Measurements from ENCODE around the gene NT5DC3.

The NT5DC3 gene

DNA sequence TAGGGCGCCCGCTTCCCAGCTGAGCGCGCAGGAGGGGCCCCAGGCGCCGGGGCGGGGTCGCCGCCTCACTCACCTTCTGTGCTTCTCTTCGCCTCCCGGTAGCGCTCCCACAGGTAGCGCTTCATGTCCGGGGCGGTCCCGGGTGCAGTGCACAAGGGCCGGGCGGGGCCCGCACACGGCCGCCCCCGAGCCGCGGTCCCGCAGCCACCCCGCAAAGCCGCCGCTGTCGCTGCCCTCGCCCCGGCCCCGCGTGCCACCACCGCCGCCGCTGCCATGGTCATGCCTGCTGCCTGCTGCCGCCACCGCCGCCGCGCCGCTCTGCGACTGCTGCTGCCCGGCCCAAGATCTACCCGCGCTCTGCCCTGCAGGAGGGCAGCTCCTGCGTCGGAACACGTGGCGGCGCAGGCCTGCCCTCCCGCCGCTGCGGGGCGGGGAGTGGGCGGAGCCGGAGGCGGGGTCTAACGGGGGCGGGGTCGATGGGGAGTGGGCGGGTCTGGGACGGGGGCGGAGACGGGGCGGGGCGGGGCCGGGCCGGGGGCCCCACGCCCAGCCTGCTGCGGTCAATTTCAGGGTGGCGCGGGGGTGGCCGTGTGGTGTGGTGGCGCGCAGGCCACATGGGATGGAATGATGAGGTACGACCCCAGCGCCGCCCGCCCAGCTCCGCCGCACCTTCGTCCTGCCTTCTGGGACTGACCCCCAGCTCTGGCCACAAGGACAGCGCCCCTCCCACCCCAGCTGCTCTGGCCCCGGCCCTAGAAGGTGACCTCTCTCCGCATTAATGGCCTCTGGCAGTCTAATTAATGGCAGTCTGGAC lies at the start of gene NT5DC3:
Gene NT5DC3 (minus strand): TSS at position 359 of the 814 bp plus-strand sequence. CDS start 78 bp downstream, at position 281.
- H3K36me3 ChIP-seq (ENCODE audit: insufficient read depth, low read length): no peaks in the 10 kb centered on the region
- peaks cover 5% of the 10 kb centered on the region for H3K9me3 ChIP-seq (ENCODE audit: low read length)
- H2AFZ ChIP-seq (ENCODE audit: low read depth, low read length): peak within 1 kb of the TSS; percentile 100
- peaks cover 10% of the 10 kb centered on the region for H3K4me1 ChIP-seq (ENCODE audit: insufficient read depth, low read length)
- no peaks in the 10 kb centered on the region for H3K27me3 ChIP-seq (ENCODE audit: insufficient read depth, low read length)
- peak within 1 kb of the TSS; percentile 88 for H3K4me3 ChIP-seq (ENCODE audit: low read length)

DNA sequence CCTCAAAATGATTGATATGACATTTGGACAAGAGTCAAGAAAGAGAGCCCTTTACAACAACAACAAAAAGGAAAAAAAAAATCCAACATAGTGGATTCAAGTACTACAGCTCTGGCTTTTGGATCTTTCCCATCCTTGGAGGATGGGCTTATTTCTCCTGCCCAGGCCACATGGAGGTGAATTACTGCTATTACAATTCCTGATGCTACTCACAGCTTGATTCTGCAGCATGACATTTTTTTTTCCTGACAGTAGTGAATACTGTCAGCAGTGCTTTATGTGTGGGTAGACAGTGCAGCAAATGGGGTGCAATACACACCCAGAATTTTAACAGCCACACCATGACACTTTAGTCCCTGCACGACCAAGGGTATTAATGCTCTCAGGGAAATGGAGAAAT lies 46.7 kb upstream of the NT5DC3 start:
- no peaks in the 10 kb centered on the region for H3K9me3 ChIP-seq (ENCODE audit: low read length)
- H3K4me3 ChIP-seq (ENCODE audit: low read length): no peak overlapping the region
- no peak overlapping the region for H2AFZ ChIP-seq (ENCODE audit: low read depth, low read length)
- no peaks in the 10 kb centered on the region for H3K36me3 ChIP-seq (ENCODE audit: insufficient read depth, low read length)
- H3K4me1 ChIP-seq (ENCODE audit: insufficient read depth, low read length): no peaks in the 10 kb centered on the region
- H3K27me3 ChIP-seq (ENCODE audit: insufficient read depth, low read length): no peaks in the 10 kb centered on the region

GRCh38 chr12:103886195-103886797 lies 45.3 kb upstream of the NT5DC3 start:
- Histone ChIP-seq H3K36me3 (ENCODE audit: insufficient read depth, low read length) (no peaks in the 10 kb centered on the region), H3K9me3 (ENCODE audit: low read length) (no peaks in the 10 kb centered on the region), H3K27me3 (ENCODE audit: insufficient read depth, low read length) (no peaks in the 10 kb centered on the region), H3K4me3 (ENCODE audit: low read length) (no peak overlapping the region), H2AFZ (ENCODE audit: low read depth, low read length) (no peak overlapping the region), H3K4me1 (ENCODE audit: insufficient read depth, low read length) (peaks cover 4% of the 10 kb centered on the region)

DNA sequence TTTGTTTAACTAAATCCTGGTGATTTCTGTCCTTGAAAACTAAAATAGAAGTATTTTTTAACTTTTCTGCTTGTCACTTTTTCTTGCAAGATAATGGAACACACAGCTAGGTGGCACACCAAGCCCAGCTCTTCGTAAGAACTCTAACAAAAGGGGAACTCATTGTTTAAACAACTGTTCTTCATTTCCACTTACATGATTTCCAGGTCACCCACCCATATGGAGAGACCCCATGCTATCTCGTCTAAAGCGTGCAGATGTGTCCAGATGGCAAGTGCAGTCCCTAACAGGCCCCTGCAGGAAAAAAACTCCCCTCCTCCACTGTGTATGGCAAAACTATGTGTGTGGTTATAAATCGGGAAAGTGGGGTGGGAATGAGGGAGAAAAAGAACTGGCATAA lies 43.3 kb upstream of the NT5DC3 start:
- no peak overlapping the region for H3K4me3 ChIP-seq (ENCODE audit: low read length)
- peaks cover 15% of the 10 kb centered on the region for H3K4me1 ChIP-seq (ENCODE audit: insufficient read depth, low read length)
- H3K36me3 ChIP-seq (ENCODE audit: insufficient read depth, low read length): no peaks in the 10 kb centered on the region
- no peaks in the 10 kb centered on the region for H3K9me3 ChIP-seq (ENCODE audit: low read length)
- no peak overlapping the region for H2AFZ ChIP-seq (ENCODE audit: low read depth, low read length)
- no peaks in the 10 kb centered on the region for H3K27me3 ChIP-seq (ENCODE audit: insufficient read depth, low read length)

GRCh38 chr12:103883908-103884307 lies 42.9 kb upstream of the NT5DC3 start:
- Histone ChIP-seq H3K4me3 (ENCODE audit: low read length) (no peak overlapping the region), H3K27me3 (ENCODE audit: insufficient read depth, low read length) (no peaks in the 10 kb centered on the region), H3K4me1 (ENCODE audit: insufficient read depth, low read length) (peaks cover 15% of the 10 kb centered on the region), H3K36me3 (ENCODE audit: insufficient read depth, low read length) (no peaks in the 10 kb centered on the region), H3K9me3 (ENCODE audit: low read length) (no peaks in the 10 kb centered on the region), H2AFZ (ENCODE audit: low read depth, low read length) (no peak overlapping the region)

- Histone ChIP-seq H3K9me3 (ENCODE audit: low read length) (no peaks in the 10 kb centered on the region), H3K27me3 (ENCODE audit: insufficient read depth, low read length) (no peaks in the 10 kb centered on the region), H3K4me1 (ENCODE audit: insufficient read depth, low read length) (peaks cover 15% of the 10 kb centered on the region), H2AFZ (ENCODE audit: low read depth, low read length) (no peak overlapping the region), H3K4me3 (ENCODE audit: low read length) (no peak overlapping the region), H3K36me3 (ENCODE audit: insufficient read depth, low read length) (no peaks in the 10 kb centered on the region)
Measured at GRCh38 chr12:103882861-103883596, 42.0 kb upstream of the NT5DC3 start.

GRCh38 chr12:103881261-103881660 lies 40.2 kb upstream of the NT5DC3 start:
- H3K27me3 ChIP-seq (ENCODE audit: insufficient read depth, low read length): no peaks in the 10 kb centered on the region
- no peak overlapping the region for H2AFZ ChIP-seq (ENCODE audit: low read depth, low read length)
- H3K4me1 ChIP-seq (ENCODE audit: insufficient read depth, low read length): peaks cover 15% of the 10 kb centered on the region
- H3K4me3 ChIP-seq (ENCODE audit: low read length): no peak overlapping the region
- H3K36me3 ChIP-seq (ENCODE audit: insufficient read depth, low read length): no peaks in the 10 kb centered on the region
- H3K9me3 ChIP-seq (ENCODE audit: low read length): no peaks in the 10 kb centered on the region

DNA sequence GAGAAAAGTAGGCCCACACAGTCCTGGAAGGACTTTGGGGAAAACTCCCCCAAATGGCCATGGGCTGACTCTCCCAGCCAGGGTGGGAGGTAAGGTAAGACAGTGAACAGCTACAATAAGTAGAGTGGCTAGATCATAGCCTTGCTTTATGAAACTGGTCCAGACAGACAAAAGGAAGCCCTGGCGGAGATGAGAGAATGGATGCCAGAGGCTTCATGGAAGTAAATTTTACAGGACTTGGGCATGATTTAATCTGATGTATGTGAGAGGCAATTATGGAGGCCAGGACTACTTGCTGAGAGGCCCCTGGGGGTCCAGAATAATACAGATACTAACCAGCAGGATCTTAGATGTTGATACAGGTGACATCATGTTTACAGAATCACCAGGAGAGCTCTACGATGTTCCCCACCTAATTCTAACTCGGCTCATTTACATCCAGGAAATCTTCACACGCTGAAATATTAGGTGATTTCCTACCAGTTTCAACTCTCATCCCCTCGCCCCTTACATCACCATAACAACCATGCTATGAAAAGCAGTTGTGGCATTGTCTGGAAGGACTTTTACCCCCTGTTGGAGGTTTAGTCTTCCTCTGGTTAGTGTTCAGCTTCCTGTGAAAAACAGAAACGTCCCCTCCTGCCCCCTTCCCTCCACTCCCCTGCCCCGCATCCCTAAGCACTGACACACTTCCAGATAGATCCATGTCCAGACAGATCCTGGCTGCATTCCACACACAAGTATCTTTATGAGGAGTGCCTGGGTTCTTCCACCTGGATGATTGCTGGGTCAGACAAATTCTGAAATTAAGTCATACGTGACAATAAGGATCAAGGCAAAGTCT lies 39.5 kb upstream of the NT5DC3 start:
- no peak overlapping the region for H3K4me3 ChIP-seq (ENCODE audit: low read length)
- peaks cover 15% of the 10 kb centered on the region for H3K4me1 ChIP-seq (ENCODE audit: insufficient read depth, low read length)
- no peak overlapping the region for H2AFZ ChIP-seq (ENCODE audit: low read depth, low read length)
- no peaks in the 10 kb centered on the region for H3K9me3 ChIP-seq (ENCODE audit: low read length)
- no peaks in the 10 kb centered on the region for H3K27me3 ChIP-seq (ENCODE audit: insufficient read depth, low read length)
- H3K36me3 ChIP-seq (ENCODE audit: insufficient read depth, low read length): no peaks in the 10 kb centered on the region

DNA sequence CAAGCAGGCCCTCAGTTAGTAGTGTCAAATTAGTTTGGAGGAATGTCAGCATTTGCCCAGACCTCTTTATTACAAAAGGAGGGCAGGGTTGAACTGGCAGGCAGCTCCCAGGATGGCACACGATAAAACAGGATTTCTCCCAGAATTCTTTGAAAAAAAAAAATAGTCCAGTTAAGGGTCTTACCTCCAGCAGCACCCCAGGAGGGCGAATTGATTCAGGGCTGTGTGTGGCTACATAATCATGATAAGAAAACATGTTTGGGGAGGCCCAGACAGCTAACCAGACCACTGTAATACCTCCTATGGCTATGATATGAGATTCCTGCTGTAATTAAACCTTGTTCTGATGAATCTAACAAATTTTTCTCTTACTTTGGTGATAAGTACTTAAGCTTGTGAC lies 38.8 kb upstream of the NT5DC3 start:
- peaks cover 15% of the 10 kb centered on the region for H3K4me1 ChIP-seq (ENCODE audit: insufficient read depth, low read length)
- no peaks in the 10 kb centered on the region for H3K9me3 ChIP-seq (ENCODE audit: low read length)
- H3K36me3 ChIP-seq (ENCODE audit: insufficient read depth, low read length): no peaks in the 10 kb centered on the region
- H3K4me3 ChIP-seq (ENCODE audit: low read length): no peak overlapping the region
- no peak overlapping the region for H2AFZ ChIP-seq (ENCODE audit: low read depth, low read length)
- H3K27me3 ChIP-seq (ENCODE audit: insufficient read depth, low read length): no peaks in the 10 kb centered on the region

DNA sequence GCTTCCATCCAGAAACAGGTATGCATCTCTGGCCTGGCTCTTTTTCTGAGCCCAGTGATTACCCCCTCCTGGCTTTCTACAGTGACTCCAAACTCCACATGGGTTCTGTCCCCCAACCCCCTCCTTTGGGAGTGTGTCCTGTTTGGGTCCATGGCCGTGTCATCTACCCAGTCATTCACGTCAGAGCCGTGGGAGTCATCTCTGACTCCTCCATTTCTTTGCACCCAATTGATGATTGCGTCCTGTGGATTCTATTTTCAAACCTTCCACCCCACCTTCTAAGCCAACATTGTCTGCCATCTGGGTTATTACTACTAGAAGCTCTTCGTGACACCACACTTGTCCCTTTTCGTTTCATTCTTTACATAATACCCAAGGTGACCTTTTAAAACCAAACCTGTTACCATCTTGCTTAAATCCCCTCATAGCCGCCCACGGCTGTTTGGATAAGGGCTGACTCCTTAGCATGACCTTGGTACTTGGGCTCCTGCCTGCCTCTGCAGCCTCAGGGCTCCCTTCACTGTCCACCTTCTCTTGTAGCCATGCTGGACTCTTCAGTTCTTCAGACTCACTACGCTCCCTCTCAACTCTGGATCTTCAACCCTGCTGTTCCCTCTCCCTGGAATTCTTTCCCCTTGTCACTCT lies 38.1 kb upstream of the NT5DC3 start:
- H3K4me1 ChIP-seq (ENCODE audit: insufficient read depth, low read length): peaks cover 15% of the 10 kb centered on the region
- H3K27me3 ChIP-seq (ENCODE audit: insufficient read depth, low read length): no peaks in the 10 kb centered on the region
- no peak overlapping the region for H3K4me3 ChIP-seq (ENCODE audit: low read length)
- H3K9me3 ChIP-seq (ENCODE audit: low read length): no peaks in the 10 kb centered on the region
- no peak overlapping the region for H2AFZ ChIP-seq (ENCODE audit: low read depth, low read length)
- H3K36me3 ChIP-seq (ENCODE audit: insufficient read depth, low read length): no peaks in the 10 kb centered on the region

GRCh38 chr12:103877934-103878510 lies 37.0 kb upstream of the NT5DC3 start:
- Histone ChIP-seq H3K27me3 (ENCODE audit: insufficient read depth, low read length) (no peaks in the 10 kb centered on the region), H3K4me1 (ENCODE audit: insufficient read depth, low read length) (peaks cover 15% of the 10 kb centered on the region), H3K36me3 (ENCODE audit: insufficient read depth, low read length) (no peaks in the 10 kb centered on the region), H3K9me3 (ENCODE audit: low read length) (no peaks in the 10 kb centered on the region), H3K4me3 (ENCODE audit: low read length) (no peak overlapping the region), H2AFZ (ENCODE audit: low read depth, low read length) (no peak overlapping the region)

- Histone ChIP-seq H2AFZ (ENCODE audit: low read depth, low read length) (no peak overlapping the region), H3K4me1 (ENCODE audit: insufficient read depth, low read length) (peaks cover 15% of the 10 kb centered on the region), H3K27me3 (ENCODE audit: insufficient read depth, low read length) (no peaks in the 10 kb centered on the region), H3K36me3 (ENCODE audit: insufficient read depth, low read length) (no peaks in the 10 kb centered on the region), H3K4me3 (ENCODE audit: low read length) (no peak overlapping the region), H3K9me3 (ENCODE audit: low read length) (no peaks in the 10 kb centered on the region)
Measured at GRCh38 chr12:103877288-103877687, 36.3 kb upstream of the NT5DC3 start.

Measured in neuron (in vitro differentiated cells).